HG02642 (cell line): ENCODE measurements around the gene TBC1D22A.

Experiments used
- ATAC-seq: cut with Tn5 transposase; IDR thresholded peaks from one replicate; pipeline ENCODE4 v1.9.1; 2021; ENCODE audit warnings: mild to moderate bottlenecking; ENCODE audit not compliant: unreplicated experiment, poor library complexity

TBC1D22A gene

DNA sequence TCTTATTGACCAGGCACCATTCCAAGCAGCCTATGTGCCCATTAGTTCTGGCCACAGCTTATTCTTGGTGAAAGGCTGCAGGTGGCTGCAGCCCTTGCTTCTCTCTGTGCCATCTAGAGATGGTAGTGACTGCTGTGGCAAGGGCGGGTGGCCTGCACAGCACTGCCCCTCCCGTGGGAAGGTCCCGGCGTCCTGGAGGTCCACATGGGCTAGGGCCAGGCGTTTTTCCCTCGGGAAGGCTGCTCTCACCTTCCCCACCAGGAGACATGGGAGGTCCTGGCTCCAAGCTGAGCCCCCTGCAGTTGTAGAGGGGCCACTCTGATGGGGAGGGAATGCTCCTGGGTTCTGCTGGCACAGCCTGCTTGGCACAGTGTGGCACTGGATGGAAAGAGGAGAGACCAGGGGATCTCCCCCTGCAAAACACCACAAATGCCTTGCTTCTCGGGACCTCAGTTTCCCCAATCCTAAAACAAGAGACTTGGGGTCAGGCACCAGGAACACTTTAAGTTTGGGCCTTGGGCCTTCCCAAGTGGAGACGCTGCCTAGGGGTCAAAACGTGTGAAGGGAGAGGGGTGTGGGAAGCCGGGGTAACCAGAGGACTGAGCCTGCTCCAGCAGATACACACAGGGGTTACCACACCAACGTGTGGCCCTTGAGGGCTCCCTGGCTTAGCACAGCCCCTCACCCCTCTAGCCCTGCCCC lies 10.0 kb upstream of the TBC1D22A start:
- ATAC-seq: no peak

DNA sequence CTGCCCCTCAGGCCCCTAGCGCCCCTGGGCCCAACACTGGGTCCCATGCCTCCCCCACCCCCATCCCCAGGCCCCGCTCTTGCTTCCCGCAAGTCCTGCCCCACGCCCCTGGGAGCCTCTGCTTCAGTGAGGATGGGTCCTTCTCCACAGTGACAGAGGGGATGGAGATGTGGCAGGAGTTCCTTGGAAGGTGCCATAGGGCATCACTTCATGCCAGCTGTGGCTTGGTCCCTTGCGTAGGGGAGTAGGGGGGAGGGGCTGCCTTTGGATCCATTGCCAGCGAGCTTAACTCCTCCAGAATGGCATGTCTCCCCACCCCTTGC lies 9.5 kb upstream of the TBC1D22A start:
- no peak for ATAC-seq

DNA sequence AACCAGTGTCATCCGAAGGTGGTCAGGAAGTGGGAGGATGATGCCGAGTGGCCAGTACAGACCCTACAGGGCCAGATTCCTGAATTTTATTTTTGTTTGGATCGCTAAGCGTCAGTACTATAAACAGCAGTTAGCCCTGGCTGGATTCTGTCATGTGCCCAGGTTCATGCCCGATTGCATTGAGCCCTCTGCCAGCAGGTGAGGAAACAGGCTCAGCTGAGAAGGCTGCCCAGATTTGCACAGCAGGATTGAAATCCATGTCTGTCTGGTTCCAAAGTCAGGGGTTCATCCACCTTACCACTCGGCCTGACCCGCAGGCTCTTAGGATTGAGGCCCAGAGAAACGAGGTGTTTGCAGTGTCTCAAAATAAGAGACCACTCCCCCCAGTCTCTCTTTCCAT lies 9.1 kb upstream of the TBC1D22A start:
- ATAC-seq: no peak

GRCh38 chr22:46753761-46754109 lies 8.7 kb upstream of the TBC1D22A start:
- ATAC-seq: no peak

- no peak for ATAC-seq
Observed at GRCh38 chr22:46754110-46754799, 8.2 kb upstream of the TBC1D22A start.

DNA sequence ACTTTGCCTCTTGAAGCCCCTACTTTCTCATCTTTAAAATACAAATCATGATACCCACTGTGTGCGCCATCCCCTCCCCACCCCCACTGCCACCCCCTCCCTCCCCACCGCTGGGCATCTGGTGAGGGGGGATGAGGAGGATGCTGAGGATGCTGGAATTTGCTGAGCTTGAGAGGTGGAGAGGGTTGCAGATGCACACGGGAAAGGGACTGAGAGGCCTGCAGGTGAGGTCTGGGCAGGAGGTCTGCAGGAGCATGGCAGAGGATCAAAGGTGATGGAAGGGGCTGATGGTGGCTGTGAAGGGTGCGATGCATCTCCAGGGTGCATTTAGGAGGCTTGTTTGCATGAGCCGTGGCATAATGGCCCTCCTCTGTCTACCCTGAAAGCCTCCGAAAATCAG lies 7.6 kb upstream of the TBC1D22A start:
- ATAC-seq: no peak

DNA sequence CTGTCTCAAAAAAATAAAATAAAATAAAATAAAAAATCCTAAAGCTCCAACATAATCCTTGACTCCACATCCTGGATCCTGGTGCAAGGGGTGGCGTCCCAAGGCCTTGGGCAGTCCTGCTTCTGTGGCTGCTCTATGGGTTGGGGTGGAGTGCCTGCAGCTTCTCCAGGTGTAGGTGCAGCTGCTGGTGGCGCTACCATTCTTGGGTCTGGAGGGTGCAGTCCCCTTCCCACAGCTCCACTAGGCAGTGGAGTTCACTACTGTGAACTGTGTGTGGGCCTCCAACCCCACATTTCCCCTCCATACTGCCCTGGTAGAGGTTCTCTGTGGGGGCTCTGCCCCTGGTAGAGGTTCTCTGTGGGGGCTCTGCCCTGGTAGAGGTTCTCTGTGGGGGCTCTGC lies 6.9 kb upstream of the TBC1D22A start:
- no peak for ATAC-seq

- ATAC-seq: no peak
Observed at GRCh38 chr22:46756097-46756496, 6.4 kb upstream of the TBC1D22A start.

DNA sequence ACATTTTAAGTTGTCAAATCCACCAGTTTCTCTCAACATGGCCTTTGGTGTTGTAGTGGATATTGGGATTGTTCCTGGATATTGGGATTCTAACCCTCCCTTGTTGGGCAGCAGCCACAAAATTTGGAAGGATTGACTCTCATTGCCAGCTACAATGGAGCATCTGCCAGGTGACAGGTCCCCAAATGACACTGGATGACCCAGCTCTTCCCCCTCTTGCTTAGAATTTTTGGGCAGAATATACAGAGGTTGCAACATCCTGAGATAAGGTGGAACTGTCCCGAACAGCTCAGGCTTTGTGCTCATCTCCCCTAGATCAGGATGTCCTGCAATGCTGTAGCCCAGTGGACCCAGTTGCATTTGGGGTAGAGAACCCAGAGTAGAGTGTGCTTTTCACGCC lies 5.3 kb upstream of the TBC1D22A start:
- ATAC-seq: no peak

GRCh38 chr22:46758121-46758520 lies 4.3 kb upstream of the TBC1D22A start:
- ATAC-seq: no peak

DNA sequence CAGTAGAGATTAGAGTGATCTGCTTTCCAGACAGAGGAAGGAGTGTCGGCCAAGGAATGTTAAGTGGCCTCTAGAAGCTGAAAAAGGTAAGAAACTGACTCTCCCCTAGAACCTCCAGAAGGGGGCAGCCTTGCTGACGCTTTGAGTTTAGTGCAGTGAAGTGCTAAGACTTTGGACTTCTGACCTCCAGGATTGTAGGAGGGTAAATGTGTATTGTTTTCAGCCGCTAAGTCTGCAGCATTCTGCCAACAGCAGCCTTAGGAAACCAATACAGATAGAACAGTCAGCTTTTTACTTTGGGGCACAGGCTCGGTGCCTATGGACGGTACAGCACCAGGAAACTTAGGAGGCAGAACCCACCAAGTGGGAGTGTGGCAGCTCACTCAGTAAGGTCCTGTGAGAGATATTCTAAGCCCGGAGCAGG lies 3.6 kb upstream of the TBC1D22A start:
- ATAC-seq: no peak

DNA sequence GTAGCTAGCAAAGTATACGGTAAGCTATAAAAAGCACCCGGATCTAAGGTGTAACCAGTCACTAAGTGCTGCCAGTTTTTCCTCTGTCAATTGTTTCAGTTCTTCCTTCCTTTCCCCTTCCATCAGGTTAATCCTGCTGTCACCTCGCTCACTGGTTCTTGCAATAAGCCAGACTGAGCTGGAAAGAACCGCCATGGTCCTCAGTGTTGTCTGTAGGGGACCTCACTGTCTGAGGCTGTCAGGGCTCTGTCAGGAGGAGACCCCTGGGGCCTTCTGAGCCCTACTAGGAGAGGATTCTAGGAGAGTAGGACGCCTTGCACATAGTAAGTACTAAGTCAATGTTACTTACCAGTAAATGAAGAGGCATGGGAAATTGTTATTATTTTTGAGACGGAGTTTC lies 1.4 kb upstream of the TBC1D22A start:
- no peak for ATAC-seq

DNA sequence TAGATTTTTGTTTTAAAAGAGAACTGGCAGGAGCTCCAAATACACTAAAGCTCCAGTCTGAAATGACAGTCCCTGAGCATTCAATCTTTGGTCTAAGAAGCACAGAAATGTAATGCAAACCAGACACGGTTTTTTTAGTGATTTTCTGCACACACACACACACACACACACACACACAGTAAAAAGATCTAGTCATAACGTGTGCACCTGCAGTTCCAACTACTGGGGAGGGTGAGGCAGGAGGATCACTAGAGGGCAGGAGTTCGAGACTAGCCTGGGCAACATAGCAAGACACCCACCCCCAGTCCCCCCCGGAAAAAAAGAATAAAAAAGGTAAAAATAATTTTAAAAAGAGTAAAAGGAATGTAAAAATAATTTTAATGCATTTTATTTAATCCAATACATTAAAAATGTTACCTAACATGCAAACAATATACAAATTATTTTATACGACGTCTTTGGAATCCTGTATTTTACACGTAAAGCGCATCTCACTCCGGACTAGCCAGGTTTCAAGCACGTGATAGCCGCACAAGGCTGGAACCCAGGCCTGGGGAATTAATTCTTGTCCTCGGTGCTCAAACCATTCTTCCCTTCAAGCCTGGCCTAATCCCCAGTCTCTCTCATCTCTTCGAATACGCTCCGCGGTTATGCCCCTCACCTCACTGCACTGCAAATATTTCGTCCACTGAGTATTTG lies 762 bp upstream of the TBC1D22A start:
- ATAC-seq: no peak

- ATAC-seq: peak; percentile 62
Observed at GRCh38 chr22:46763051-46763705, 728 bp downstream of the TBC1D22A start.

DNA sequence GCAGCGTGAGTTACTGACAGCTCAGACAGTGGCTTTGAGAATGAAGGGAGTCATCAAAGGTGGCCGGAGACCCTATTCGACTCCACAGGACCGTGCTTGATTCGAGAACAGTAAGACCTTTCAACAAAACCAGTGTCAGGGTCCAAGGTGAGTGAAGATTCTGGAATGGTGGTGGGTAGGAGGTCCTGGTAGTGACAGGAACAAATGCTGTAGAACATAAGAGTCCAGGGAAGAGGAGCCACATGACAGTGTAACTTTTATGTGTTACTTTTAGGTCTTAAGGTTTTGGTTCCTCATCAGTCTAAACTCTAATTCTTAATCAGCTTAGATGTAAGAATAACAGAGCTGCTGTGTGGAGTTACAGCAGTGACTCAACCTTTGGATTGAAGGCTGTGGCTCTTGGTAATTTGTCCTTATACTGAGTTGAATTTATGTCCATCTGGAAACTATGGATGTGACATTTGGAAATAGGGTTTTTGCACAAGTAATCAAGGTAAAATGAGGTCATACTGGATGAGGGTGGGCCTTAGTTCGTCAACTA lies 1.8 kb downstream of the TBC1D22A start:
- ATAC-seq: no peak

GRCh38 chr22:46764779-46765485 lies 2.5 kb downstream of the TBC1D22A start:
- no peak for ATAC-seq

DNA sequence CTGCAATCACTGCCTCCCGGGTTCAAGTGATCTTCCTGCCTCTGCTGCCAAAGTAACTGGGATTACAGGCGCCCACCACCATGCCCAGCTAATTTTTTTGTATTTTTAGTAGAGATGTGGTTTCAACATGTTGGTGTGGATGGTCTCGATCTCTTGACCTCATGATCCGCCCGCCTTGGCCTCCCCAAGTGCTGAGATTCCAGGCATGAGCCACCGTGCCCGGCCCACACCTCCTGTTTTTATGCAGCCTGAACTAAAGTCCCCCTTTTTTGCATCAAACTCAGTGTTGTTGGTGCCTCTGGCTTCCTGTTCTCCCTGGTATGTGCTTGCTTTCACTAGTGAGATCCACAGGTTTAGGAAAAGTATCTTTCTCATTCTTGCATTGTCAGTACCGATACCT lies 4.2 kb downstream of the TBC1D22A start:
- ATAC-seq: no peak

DNA sequence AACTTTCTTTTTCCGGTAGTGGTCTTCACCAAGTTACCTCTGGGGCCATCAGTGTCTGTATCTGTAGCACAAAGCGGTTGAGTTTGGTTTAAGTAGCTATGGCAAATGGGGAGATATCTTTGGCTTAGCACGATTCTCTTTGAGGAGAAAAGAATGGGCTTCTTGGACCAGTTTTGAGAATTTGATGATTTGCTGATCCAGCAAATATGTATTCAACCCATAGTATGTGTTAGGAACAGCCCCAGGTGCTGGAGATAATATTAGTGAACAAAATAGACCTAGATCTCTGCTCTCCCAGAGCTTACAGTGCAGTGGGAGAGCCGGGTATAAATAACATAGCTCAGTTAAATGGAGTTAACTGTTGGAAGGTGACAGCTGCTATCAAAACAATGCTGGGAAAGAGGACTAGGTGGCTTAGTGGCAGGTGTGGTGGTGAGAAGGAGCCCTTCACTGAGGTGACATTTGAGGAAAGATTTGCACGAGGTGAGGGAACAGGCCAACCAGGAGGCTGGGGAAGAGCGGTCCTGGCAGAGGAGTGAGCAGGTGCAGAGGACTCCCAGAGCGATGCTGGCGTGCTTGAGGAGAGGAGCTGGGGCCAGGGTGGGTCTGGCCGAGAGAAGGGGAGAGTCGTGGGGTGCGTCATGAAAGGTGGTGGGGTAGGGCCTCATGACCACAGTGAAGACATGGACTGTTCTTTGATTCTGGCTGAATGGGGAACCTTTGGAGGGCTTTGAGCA lies 5.0 kb downstream of the TBC1D22A start:
- ATAC-seq: no peak

DNA sequence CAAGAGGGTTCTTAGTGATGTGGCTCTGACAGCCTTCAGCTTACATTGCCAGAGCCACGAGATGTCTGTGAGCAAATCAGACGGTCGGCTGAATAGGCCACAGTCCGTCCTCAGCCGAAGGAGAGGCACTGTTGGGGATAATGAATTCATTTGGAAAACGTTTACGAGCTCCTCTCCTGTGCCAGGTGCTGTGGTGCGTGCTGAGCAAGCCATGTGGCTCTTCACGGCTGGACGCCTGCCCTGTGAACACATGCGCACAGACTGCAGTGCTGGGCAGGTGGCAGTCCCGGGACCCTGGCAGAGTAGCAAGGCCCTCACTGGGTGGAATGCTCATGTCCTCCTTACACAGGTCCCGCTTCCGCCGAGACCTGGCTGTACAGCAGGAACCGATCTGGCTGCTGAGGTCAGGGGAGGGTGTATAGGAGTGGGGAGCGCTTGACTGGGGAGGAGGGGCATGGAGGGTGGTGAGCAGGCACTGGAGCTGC lies 6.8 kb downstream of the TBC1D22A start:
- ATAC-seq: no peak

DNA sequence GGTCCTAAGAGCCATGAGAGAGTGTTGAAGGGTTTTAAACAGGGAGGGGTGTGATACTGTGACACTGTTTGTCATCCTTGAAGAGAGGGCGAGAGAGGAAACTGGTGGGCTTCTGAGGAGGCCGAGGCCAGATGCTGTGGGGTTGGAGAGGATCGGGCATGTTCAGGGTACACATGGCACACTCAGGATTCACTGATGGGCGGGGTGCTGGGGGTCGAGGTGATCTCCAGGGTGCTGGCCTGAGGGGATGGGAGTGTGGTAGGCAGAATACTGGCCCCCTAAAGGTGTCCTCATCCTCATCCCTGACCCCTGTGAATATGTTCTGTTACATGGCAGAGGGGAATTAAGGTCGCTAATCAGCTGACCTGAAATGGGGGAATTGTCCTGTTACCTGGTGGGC lies 7.3 kb downstream of the TBC1D22A start:
- no peak for ATAC-seq
